DND-41 (cell line): ENCODE data around the gene HES4.

Source experiments
- ATAC-seq: fragments of 200-7000 bp; cut with Tn5 transposase; 3 replicates; pipeline ENCODE4 v1.9.1; 2021; ENCODE audit warnings: low read depth; ENCODE audit not compliant: insufficient read depth
- DNase-seq: peaks from one replicate; pipeline ENCODE4 v3.0.0-alpha.2; 2020
- H2AFZ ChIP-seq: 2 replicates; pipeline ENCODE4 v1.6.0; 2012; ENCODE audit warnings: low read depth, low read length
- H3K27ac ChIP-seq: 2 replicates; pipeline ENCODE4 v1.5.1; 2012; ENCODE audit warnings: low read length, inconsistent platforms
- H3K27me3 ChIP-seq: fragments of 200-600 bp; sonication (generic); 2 replicates; pipeline ENCODE4 v1.6.0; 2012; ENCODE audit warnings: low read length, mild to moderate bottlenecking, inconsistent platforms; ENCODE audit not compliant: insufficient read depth, poor library complexity
- H3K36me3 ChIP-seq: 2 replicates; pipeline ENCODE4 v1.5.1; 2012; ENCODE audit warnings: low read length, inconsistent platforms; ENCODE audit not compliant: insufficient read depth
- H3K4me1 ChIP-seq: 2 replicates; pipeline ENCODE4 v1.5.1; 2012; ENCODE audit warnings: mild to moderate bottlenecking, low read length; ENCODE audit not compliant: insufficient read depth
- H3K4me2 ChIP-seq: 2 replicates; pipeline ENCODE4 v1.6.0; 2012; ENCODE audit warnings: mild to moderate bottlenecking, moderate library complexity, low read length, inconsistent platforms; ENCODE audit not compliant: insufficient read depth
- H3K4me3 ChIP-seq, 2 experiments: fragments of 200-600 bp in 1 of 2; shearing (Covaris generic) in 1 of 2; 2 replicates each; pipeline ENCODE4 v1.5.1; 2012 to 2016; ENCODE audit warnings: inconsistent platforms in 2 of 2, low read length in 2 of 2, mild to moderate bottlenecking in 2 of 2, low read depth in 1 of 2, moderate library complexity in 1 of 2
- H3K79me2 ChIP-seq: 2 replicates; pipeline ENCODE4 v1.6.0; 2012; ENCODE audit warnings: low read length, inconsistent platforms; ENCODE audit not compliant: insufficient read depth
- H3K9ac ChIP-seq: 2 replicates; pipeline ENCODE4 v1.6.0; 2012; ENCODE audit warnings: low read depth, mild to moderate bottlenecking, inconsistent platforms, low read length, moderate library complexity
- H3K9me3 ChIP-seq: 2 replicates; pipeline ENCODE4 v1.5.1; 2012; ENCODE audit warnings: low read length, moderate library complexity, mild to moderate bottlenecking, inconsistent platforms; ENCODE audit not compliant: insufficient read depth, severe bottlenecking
- H4K20me1 ChIP-seq: 2 replicates; pipeline ENCODE4 v1.6.0; 2012; ENCODE audit warnings: low read length; ENCODE audit not compliant: insufficient read depth
- CTCF ChIP-seq: IDR thresholded peaks from 2 replicates; pipeline ENCODE4 v1.5.1; 2012; ENCODE audit warnings: borderline replicate concordance, low read length, moderate library complexity, mild to moderate bottlenecking; ENCODE audit not compliant: poor library complexity, severe bottlenecking; ENCODE audit errors: extremely low read depth
- EZH2 ChIP-seq: IDR thresholded peaks from 3 replicates; pipeline ENCODE4 v1.6.1; 2012; ENCODE audit warnings: borderline replicate concordance, low read depth, mild to moderate bottlenecking, moderate library complexity, low read length, inconsistent platforms; ENCODE audit not compliant: severe bottlenecking

HES4 gene

GRCh38 chr1:974293-974640 is 25.6 kb downstream of the HES4 start:
- Histone ChIP-seq H3K79me2 (no peaks in the 10 kb centered on the region), H3K4me1 (peaks cover 15% of the 10 kb centered on the region), H3K4me3 (no peak overlapping the region), H2AFZ (no peak overlapping the region), H3K9ac (no peak overlapping the region), H3K27me3 (peaks cover 9% of the 10 kb centered on the region), H3K36me3 (no peaks in the 10 kb centered on the region), H3K27ac (no peak overlapping the region), H4K20me1 (no peaks in the 10 kb centered on the region; the same call in 1 of the 2 replicates), H3K9me3 (no peaks in the 10 kb centered on the region), H3K4me2 (no peak overlapping the region)
- TF ChIP-seq CTCF (no peak), EZH2 (no peak)
- ATAC-seq (no peak), DNase-seq (no peak)

GRCh38 chr1:973459-974292 is 26.2 kb downstream of the HES4 start:
- Histone ChIP-seq H3K27ac (no peak overlapping the region), H2AFZ (no peak overlapping the region), H3K36me3 (no peaks in the 10 kb centered on the region), H3K4me3 (no peak overlapping the region), H3K9me3 (no peaks in the 10 kb centered on the region), H3K27me3 (peaks cover 9% of the 10 kb centered on the region), H3K4me2 (no peak overlapping the region), H3K79me2 (no peaks in the 10 kb centered on the region), H3K4me1 (peaks cover 15% of the 10 kb centered on the region), H4K20me1 (no peaks in the 10 kb centered on the region; the same call in 1 of the 2 replicates), H3K9ac (no peak overlapping the region)
- ATAC-seq (no peak), DNase-seq (no peak)
- TF ChIP-seq CTCF: no peak
- TF ChIP-seq EZH2: no peak

DNA sequence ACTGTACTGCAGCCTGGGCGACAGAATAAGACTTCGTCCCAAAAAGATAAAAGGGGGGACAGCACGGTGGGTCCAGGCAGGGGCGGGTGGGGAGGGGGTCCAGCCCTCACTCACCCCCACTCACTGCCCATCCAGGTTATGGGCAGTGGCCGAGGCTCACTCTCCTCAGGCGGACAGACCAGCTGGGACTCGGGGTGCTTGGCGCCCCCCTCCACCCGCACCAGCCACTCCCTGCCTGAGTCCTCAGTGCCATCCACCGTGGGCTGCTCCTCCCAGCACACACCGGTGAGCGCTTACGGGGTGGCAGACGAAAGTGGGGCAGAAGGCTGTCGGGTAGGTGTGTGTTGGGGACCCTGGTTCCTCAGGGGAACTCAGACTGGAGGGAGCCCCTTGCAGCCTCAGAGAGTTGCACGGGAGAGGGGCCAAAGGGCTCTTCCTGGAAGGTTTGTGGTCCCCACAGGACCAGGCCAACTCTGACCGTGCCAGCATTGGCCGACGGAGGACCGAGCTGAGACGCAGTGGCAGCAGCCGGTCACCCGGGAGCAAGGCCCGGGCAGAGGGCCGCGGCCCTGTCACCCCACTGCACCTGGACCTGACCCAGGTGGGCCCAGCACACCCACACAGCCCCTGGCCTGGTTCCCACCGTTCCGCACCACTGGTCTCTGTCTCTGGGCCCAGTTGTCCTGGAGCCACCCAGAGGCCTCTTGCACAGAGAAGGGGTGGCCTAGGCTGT is 27.0 kb downstream of the HES4 start:
- Histone ChIP-seq H3K9ac (no peak overlapping the region), H3K9me3 (no peaks in the 10 kb centered on the region), H3K36me3 (no peaks in the 10 kb centered on the region), H2AFZ (no peak overlapping the region), H3K4me1 (peaks cover 15% of the 10 kb centered on the region), H3K27ac (no peak overlapping the region), H3K4me3 (no peak overlapping the region), H3K27me3 (peaks cover 9% of the 10 kb centered on the region), H3K79me2 (no peaks in the 10 kb centered on the region), H3K4me2 (no peak overlapping the region), H4K20me1 (peaks cover 5% of the 10 kb centered on the region; the same call in 1 of the 2 replicates)
- DNase-seq (no peak), ATAC-seq (no peak)
- TF ChIP-seq EZH2 (no peak), CTCF (no peak)
